OCI-LY1 (cell line): ENCODE measurements around the gene FAM53B.

Experiments used
- CTCF ChIP-seq: fragments of 200-600 bp; sonication (generic), shearing (Covaris generic); IDR thresholded peaks from 2 replicates; pipeline ENCODE4 v1.5.1; 2017; ENCODE audit warnings: mild to moderate bottlenecking, antibody characterized with exemption, low read length, moderate library complexity, mixed read lengths
- EZH2 ChIP-seq: fragments of 200-600 bp; sonication (generic), shearing (Covaris generic); IDR thresholded peaks from 2 replicates; pipeline ENCODE4 v1.8.0; 2017; ENCODE audit warnings: borderline replicate concordance, mixed run types, mild to moderate bottlenecking, antibody characterized with exemption, low read length, moderate library complexity, mixed read lengths

- TF ChIP-seq CTCF (no peak), EZH2 (no peak)
Measured at GRCh38 chr10:124768791-124769190, 24.6 kb upstream of the FAM53B start.
